ENCODE data around the gene SLC25A38. TPM values are rescaled to one million over a fixed set of nuclear protein-coding genes. Genes with fewer than 3 reads are reported as not detected.

SLC25A38 gene
- polyA plus RNA-seq, 1 donor (not counting 4 experiments of a cell fraction or from before 2014, with no cell fraction given), result 40.2 TPM

DNA sequence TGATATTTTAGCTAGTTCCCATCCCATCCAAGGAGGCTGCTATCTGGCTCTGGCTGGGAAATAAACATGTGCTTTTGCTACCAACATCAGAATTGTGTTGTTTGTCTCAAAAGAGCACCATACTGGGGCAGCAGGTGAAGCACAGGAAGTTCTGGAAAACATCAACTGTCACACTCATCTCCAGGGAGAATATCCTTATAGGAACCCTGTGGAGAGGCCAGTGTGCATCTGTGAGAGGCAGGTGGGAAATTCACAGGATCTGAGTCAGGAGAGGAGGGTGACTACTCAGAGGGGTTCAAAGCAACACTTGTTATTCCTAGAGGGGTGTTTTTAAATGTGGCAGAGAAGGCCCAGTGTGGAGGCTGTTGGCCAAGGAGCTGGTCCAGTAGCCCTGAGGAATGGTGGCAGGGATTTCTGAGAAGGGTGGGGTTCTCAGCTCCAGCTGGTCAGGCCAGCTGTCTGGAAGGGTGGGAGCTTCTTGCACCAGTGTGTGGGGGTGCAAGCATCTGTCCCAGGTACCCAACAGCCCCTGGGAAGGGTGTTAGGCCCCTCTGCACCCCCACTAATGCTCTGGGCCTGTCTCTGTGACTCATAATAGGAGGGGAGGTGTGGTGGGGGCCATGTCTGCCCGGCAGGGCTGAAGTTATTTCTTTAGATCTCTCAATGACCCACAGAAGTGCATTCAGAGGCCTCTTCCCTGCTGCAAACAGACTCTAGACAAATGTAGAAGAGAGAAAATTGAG lies 52.0 kb downstream of the SLC25A38 start:
- H3K9ac ChIP-seq (ENCODE audit: control insufficient read depth, extremely low read depth, insufficient read depth, low read length), result no peak overlapping the region
- DNase-seq (ENCODE audit: low read depth, low spot score), result no peak
- H3K9me1 ChIP-seq (ENCODE audit: control insufficient read depth, extremely low read depth, insufficient read depth, low read length), result no peaks in the 10 kb centered on the region
- H4K20me1 ChIP-seq (ENCODE audit: control insufficient read depth, extremely low read depth, insufficient read depth, low read length), result no peaks in the 10 kb centered on the region
- no peak for TF ChIP-seq EZH2 (IDR thresholded peaks at IDR 0.05; ENCODE audit: low read length)
- TF ChIP-seq, protein P1, sequence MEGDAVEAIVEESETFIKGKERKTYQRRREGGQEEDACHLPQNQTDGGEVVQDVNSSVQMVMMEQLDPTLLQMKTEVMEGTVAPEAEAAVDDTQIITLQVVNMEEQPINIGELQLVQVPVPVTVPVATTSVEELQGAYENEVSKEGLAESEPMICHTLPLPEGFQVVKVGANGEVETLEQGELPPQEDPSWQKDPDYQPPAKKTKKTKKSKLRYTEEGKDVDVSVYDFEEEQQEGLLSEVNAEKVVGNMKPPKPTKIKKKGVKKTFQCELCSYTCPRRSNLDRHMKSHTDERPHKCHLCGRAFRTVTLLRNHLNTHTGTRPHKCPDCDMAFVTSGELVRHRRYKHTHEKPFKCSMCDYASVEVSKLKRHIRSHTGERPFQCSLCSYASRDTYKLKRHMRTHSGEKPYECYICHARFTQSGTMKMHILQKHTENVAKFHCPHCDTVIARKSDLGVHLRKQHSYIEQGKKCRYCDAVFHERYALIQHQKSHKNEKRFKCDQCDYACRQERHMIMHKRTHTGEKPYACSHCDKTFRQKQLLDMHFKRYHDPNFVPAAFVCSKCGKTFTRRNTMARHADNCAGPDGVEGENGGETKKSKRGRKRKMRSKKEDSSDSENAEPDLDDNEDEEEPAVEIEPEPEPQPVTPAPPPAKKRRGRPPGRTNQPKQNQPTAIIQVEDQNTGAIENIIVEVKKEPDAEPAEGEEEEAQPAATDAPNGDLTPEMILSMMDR (optimal IDR thresholded peaks at IDR 0.05 in 1 of 3, IDR thresholded peaks at IDR 0.05 in 1 of 3, conservative IDR thresholded peaks at IDR 0.05 in 1 of 3; ENCODE audit: extremely low read depth in 1 of 3, insufficient read depth in 2 of 3, low read length in 3 of 3), result no peak
- H3K4me3 ChIP-seq (ENCODE audit: control insufficient read depth in 2 of 3, extremely low read depth in 1 of 3, insufficient read depth in 2 of 3, low read depth in 1 of 3, low read length in 3 of 3), result no peak overlapping the region
- peaks cover 22% of the 10 kb centered on the region for H3K4me1 ChIP-seq (ENCODE audit: control insufficient read depth, extremely low read depth, insufficient read depth, low read length)
- dilution Hi-C loops (cut with MboI; ENCODE audit: extremely low pct_ligation_motif_present, low sequenced_read_pairs), result no loop called here
- no peak overlapping the region for H3K4me2 ChIP-seq (ENCODE audit: control insufficient read depth, extremely low read depth, insufficient read depth, low read depth, low read length)
- no peak for FAIRE-seq
- H3K27me3 ChIP-seq (ENCODE audit: control insufficient read depth, extremely low read depth, insufficient read depth, low read length), result no peaks in the 10 kb centered on the region
- H3K9me3 ChIP-seq (ENCODE audit: control insufficient read depth, low read depth, low read length), result no peaks in the 10 kb centered on the region
- H3K27ac ChIP-seq (ENCODE audit: control insufficient read depth, insufficient read depth, low read length), result peak overlapping the region; percentile 6
- no peaks in the 10 kb centered on the region for H3K36me3 ChIP-seq (ENCODE audit: control insufficient read depth in 2 of 2, extremely low read depth in 1 of 2, insufficient read depth in 2 of 2, low read length in 2 of 2)
- H3K79me2 ChIP-seq (ENCODE audit: control insufficient read depth, insufficient read depth, low read length), result no peaks in the 10 kb centered on the region
- H2AFZ ChIP-seq (ENCODE audit: control insufficient read depth, low read length), result no peak overlapping the region

DNA sequence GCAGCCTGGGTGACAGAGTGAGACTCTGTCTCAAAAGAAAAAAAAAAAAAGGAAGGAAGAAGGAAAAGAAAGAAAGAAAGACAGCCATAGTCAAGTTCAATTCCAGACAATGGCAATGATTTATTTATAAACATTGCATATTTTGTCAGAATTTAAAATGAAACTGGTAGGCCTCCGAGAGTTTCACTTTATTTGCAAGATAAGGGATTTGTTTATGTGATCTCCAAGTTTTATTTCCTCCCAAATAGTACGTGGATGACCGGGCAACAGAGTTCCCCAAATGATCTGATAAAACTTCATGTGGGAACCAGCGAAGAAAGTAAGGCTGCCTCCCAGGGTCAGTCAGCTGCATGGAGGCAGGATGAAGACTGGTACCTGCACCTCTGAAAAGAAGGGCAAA lies 55.7 kb downstream of the SLC25A38 start:
- no peaks in the 10 kb centered on the region for H4K20me1 ChIP-seq (ENCODE audit: control insufficient read depth, extremely low read depth, insufficient read depth, low read length)
- H3K9me3 ChIP-seq (ENCODE audit: control insufficient read depth, low read depth, low read length), result no peaks in the 10 kb centered on the region
- TF ChIP-seq, protein P1 (optimal IDR thresholded peaks at IDR 0.05 in 1 of 3, IDR thresholded peaks at IDR 0.05 in 1 of 3, conservative IDR thresholded peaks at IDR 0.05 in 1 of 3; ENCODE audit: extremely low read depth in 1 of 3, insufficient read depth in 2 of 3, low read length in 3 of 3), result no peak
- TF ChIP-seq EZH2 (IDR thresholded peaks at IDR 0.05; ENCODE audit: low read length), result no peak
- no peak overlapping the region for H3K9ac ChIP-seq (ENCODE audit: control insufficient read depth, extremely low read depth, insufficient read depth, low read length)
- no peak overlapping the region for H3K27ac ChIP-seq (ENCODE audit: control insufficient read depth, insufficient read depth, low read length)
- H3K9me1 ChIP-seq (ENCODE audit: control insufficient read depth, extremely low read depth, insufficient read depth, low read length), result no peaks in the 10 kb centered on the region
- H3K4me3 ChIP-seq (ENCODE audit: control insufficient read depth in 2 of 3, extremely low read depth in 1 of 3, insufficient read depth in 2 of 3, low read depth in 1 of 3, low read length in 3 of 3), result no peak overlapping the region
- no peaks in the 10 kb centered on the region for H3K27me3 ChIP-seq (ENCODE audit: control insufficient read depth, extremely low read depth, insufficient read depth, low read length)
- peaks cover 15% of the 10 kb centered on the region for H3K4me1 ChIP-seq (ENCODE audit: control insufficient read depth, extremely low read depth, insufficient read depth, low read length)
- DNase-seq (ENCODE audit: low read depth, low spot score) (no peak), FAIRE-seq (no peak)
- dilution Hi-C loops (cut with MboI; ENCODE audit: extremely low pct_ligation_motif_present, low sequenced_read_pairs), result no loop called here
- H3K4me2 ChIP-seq (ENCODE audit: control insufficient read depth, extremely low read depth, insufficient read depth, low read depth, low read length), result no peak overlapping the region
- no peak overlapping the region for H2AFZ ChIP-seq (ENCODE audit: control insufficient read depth, low read length)
- H3K79me2 ChIP-seq (ENCODE audit: control insufficient read depth, insufficient read depth, low read length), result no peaks in the 10 kb centered on the region
- H3K36me3 ChIP-seq (ENCODE audit: control insufficient read depth in 2 of 2, extremely low read depth in 1 of 2, insufficient read depth in 2 of 2, low read length in 2 of 2), result no peaks in the 10 kb centered on the region
